ENCODE data around the gene DAGLB. TPM values are rescaled to one million over a fixed set of nuclear protein-coding genes. Genes with fewer than 3 reads are reported as not detected.
A peak's percentile ranks its signal among the peaks of the same experiment; 100 is the strongest.
"Not testable (repeated sequence)": the region's sequence is repeated elsewhere in the genome, so short reads cannot be mapped to it uniquely, and the experiment has no call there.

Gene DAGLB
- total RNA-seq, 1 donor from 2014 or later, result 17.3 TPM

GRCh38 chr7:6399351-6399750 lies 48.4 kb downstream of the DAGLB start:
- no peak for DNase-seq (ENCODE audit: low read depth in 2 of 2)

DNA sequence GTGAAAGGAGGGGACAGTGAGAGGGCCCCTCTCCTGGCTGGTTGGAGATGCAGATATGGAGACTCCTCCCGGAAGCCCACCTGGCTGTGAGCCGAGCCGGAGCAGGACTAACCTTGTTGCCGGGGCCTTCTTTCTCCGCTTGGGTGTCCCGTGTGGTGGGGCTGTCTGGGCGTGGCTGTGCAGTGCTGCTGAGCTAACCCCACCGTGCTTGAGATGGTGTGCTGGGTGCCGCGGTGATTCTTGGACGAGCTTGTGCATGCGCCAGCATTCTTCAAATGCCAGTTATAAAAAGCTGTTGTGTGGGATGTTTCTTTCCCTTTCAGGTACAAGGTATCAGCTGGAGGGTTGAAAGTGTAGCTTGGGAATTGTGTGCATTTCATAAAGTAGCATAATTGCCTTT lies 48.8 kb downstream of the DAGLB start:
- no peak for DNase-seq (ENCODE audit: low read depth in 2 of 2)

DNA sequence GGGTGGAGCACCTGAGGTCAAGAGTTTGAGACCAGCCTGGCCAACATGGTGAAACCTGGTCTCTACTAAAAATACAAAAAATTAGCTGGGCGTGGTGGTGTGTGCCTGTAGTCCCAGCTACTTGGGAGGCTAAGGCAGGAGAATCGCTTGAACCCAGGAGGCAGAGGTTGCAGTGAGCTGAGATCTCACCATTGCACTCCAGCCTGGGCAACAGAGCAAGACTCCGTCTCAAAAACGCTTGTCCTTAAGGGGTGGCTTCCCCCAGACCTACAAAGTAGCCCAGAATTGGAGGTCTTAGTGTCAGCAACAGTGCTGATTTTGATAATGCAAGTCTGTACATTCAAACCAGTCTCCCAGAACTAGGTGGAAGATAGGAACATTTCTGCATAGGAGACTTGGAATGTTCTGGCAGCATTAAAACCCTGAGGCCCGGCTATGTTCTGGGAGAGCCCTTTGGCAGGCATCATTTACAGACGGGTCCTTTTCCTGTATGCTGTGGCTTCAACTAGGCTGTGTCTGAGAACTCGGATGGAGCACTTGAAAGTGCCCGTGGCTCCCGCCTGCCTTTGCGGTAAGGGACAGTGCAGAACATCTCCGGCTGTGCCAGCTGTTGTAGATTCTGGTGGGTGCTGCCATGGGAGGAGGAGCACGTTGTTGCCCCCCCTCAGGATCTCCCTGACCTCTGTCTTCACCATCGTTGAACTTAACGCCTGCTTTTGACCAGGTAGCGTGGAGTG lies 49.8 kb downstream of the DAGLB start:
- DNase-seq (ENCODE audit: low read depth in 2 of 2), result not testable (repeated sequence)

GRCh38 chr7:6395898-6396595 lies 51.7 kb downstream of the DAGLB start:
- no peak for DNase-seq (ENCODE audit: low read depth in 2 of 2)

DNA sequence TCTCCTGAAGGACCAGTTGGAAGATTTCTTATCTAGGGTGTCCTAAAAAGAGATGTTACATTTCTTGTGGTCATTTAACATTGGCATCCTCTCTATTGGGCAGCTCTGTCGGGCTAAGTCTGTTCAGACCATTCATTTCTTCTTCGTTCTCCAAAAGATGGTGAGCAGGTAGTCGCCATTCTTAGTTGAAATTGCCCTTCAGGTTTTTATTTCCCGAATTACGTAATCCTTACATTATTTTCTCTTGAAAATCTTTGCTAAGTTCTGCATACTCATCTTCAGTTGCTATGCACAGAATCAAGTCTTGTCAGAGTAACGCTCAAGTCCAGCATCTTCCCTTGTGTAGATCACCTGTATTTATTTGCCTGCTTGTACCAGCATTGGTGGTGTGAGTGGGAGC lies 53.6 kb downstream of the DAGLB start:
- DNase-seq (ENCODE audit: low read depth in 2 of 2), result no peak

- DNase-seq (ENCODE audit: low read depth in 2 of 2), result no peak
These were observed 54.1 kb downstream of the DAGLB start for GRCh38 chr7:6393667-6394056.

DNA sequence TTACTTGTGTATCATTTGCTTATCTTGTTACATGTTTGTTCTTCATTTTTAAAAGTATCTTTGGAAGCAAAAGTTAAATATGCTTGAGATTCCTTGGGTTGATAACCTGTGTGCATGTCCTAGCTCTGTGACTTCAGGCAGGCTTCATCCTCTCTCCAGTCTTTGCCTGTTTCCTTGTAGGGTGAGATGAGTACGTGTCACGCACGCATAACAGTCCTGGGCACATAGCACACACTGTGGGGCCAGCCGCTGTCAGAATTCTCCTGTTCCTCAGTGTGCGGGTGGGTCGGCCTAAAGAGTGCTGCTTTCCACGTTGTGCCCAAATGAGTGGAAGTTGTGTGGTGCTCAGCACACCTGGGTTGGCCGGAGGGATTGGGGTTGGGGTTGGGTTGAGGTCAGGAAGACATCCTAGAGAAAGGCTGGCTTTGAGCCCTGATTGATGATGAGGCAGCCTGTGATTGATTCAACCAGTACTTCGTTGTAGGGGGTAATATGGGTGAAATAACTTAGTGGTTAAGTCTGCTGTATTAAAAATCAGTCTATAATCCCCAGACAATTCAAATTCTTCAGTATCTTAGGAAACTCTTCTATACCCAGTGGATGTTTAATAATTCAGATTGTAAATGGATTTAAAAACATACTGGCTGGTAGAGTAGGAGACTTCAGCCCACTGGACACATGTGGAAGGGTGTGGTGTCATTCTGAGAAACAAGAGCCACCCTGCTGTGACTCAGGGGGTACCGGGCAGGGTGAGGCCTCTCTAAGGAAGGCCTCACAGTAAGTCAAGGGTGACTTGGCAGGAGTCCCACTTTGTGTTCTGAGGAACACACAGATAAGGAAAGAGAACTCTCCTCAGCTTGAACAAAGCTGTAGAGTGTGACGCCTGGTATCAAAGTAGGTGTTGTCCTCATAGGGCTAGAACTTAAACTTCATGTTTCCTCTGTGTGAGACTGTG lies 54.8 kb downstream of the DAGLB start:
- peak in 1 of 2 donors; percentile 77 for DNase-seq (ENCODE audit: low read depth in 2 of 2)

DNA sequence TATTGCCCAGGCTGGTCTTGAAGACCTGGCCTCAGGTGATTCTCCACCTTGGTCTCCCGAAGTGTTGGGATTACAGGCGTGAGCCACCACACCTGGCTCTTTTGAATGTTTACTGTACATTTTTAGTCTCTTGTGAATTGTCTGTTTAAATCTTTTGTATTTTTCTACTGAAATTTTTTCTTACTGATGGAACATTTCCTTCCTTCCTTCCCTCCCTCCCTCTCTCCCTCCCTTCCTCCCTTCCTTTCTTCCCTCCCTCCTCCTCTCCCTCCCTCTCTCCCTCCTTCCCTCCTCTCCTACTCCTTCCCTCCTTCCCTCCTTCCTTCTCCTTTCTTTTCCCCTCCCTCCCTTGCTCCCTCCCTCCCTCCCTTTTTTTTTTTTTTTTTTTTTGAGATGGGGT lies 58.0 kb downstream of the DAGLB start:
- no peak for DNase-seq (ENCODE audit: low read depth in 2 of 2)

GRCh38 chr7:6387734-6388294 lies 59.9 kb downstream of the DAGLB start:
- no peak for DNase-seq (ENCODE audit: low read depth in 2 of 2)

DNA sequence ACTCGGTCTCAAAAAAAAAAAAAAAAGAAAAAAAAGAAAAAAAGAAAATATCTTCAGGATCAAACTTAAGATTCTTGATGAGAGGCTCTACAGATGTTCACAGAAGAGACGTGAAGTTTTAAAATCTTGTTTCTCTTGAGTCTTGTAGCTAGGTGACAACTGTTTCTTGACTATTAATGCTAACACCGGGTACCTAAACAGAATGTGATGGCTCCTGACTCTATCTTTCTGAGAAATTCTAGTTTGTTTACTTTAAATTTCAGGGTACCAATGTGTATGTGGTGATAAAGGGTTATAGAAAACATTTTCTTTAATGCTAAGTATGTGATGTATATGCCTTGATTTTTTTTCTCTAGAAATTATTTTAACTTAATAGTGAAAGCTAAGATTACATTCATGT lies 61.0 kb downstream of the DAGLB start:
- no peak for DNase-seq (ENCODE audit: low read depth in 2 of 2)

DNA sequence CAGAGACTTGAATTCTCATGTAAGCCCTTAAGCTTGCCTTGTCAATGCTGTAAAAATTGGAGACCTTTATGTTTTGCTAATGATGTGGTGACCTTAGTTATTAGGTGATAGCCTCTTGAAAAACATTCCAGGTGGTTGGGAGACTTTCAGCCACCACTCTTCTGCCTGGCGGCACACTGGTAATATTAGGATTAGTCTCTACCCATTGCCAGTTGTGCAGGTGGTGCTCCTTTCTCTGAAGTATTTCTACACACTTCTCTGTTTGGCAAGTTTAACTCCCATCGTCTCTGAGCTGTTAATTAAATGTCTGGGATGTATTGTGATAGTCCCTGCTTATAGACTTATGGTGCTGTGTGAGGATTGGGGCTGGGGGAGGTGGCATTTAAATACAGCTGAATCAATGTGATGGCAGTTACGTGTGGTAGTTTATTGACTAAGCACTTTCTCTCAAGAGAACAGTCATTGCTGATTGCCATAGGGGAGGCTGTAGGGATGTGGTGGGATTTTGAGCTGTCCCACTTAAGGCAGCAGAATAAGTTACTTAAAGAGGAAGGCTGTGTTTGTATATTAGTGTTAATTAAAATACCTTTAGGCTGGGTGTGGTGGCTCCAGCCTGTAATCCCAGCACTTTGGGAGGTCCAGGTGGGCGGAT lies 61.7 kb downstream of the DAGLB start:
- no peak for DNase-seq (ENCODE audit: low read depth in 2 of 2)

GRCh38 chr7:6385110-6385781 lies 62.5 kb downstream of the DAGLB start:
- peak; percentile 64 to 91 for DNase-seq (ENCODE audit: low read depth in 2 of 2)

GRCh38 chr7:6384327-6384726 lies 63.4 kb downstream of the DAGLB start:
- no peak for DNase-seq (ENCODE audit: low read depth in 2 of 2)

GRCh38 chr7:6382817-6383216 lies 64.9 kb downstream of the DAGLB start:
- peak in 1 of 2 donors; percentile 52 for DNase-seq (ENCODE audit: low read depth in 2 of 2)

- DNase-seq (ENCODE audit: low read depth in 2 of 2), result not testable (repeated sequence)
These were observed 65.9 kb downstream of the DAGLB start for GRCh38 chr7:6381846-6382245.

DNA sequence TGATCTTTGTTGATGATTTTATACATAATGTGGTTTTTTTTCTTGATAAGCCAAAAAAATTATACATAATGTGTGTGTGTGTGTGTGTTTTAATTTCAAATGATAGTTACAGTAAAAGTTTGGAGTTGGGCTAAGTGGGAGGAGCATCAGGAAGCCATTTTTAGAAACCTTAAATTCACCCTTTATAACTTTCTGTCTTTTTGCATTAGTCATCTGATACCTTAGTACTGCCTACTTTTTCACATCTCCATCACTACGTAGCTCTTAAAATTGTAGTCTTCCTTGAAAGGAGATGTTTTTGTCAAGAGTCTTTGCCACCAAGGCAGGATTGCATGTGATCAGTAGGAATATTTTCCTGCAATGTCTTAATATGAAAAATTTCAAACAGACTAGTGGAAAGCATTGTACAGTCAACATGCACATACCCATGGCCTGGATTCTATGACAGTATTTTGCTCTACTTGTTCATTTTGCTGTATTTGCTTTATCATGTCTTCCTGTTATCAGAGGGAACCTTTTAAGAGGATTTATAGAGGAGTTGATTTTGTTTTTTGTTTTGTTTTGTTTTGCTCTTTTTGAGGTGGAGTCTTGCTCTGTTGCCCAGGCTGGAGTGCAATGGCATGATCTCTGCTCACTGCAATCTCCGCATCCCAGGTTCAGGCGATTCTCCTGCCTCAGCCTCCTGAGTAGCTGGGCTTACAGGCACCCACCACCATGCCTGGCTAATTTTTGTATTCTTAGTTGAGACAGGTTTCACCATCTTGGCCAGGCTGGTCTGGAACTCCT lies 67.3 kb downstream of the DAGLB start:
- no peak for DNase-seq (ENCODE audit: low read depth in 2 of 2)

- DNase-seq (ENCODE audit: low read depth in 2 of 2), result no peak
These were observed 67.9 kb downstream of the DAGLB start for GRCh38 chr7:6379886-6380285.

GRCh38 chr7:6378556-6378955 lies 69.2 kb downstream of the DAGLB start:
- not testable (repeated sequence) for DNase-seq (ENCODE audit: low read depth in 2 of 2)

GRCh38 chr7:6376820-6377219 lies 70.9 kb downstream of the DAGLB start:
- no peak for DNase-seq (ENCODE audit: low read depth in 2 of 2)

Measured in dermis microvascular lymphatic vessel endothelial cell (primary cell).